ENCODE results near the gene FARSB. TPM values are rescaled to one million over a fixed set of nuclear protein-coding genes. Genes with fewer than 3 reads are reported as not detected.

Gene FARSB
- total and polyA plus RNA-seq, 5 experiments from 2014 or later: 15.8 to 34.2 (median 28.2) TPM

GRCh38 chr2:222621893-222622292, 34.0 kb downstream of the FARSB start:
- Mint-ChIP-seq H3K36me3 (peaks cover 8 to 81% (median 25%) of the 10 kb centered on the region in 3 donors), H3K27ac (peak overlapping the region in 2 of 10 donors; percentile 12 to 31), H3K9me3 (no peaks in the 10 kb centered on the region), H3K27me3 (no peaks in the 10 kb centered on the region), H3K4me3 (no peak overlapping the region), H3K4me1 (peaks cover 0 to 6% (median 2%) of the 10 kb centered on the region in 4 donors)
- ATAC-seq (no peak), DNase-seq (no peak)
- POLR2A ChIA-PET: no interaction called here

- Mint-ChIP-seq H3K27me3 (no peaks in the 10 kb centered on the region), H3K36me3 (peaks cover 0 to 74% (median 29%) of the 10 kb centered on the region in 3 donors), H3K9me3 (no peaks in the 10 kb centered on the region), H3K27ac (peak overlapping the region in 2 of 10 donors; percentile 0 to 29), H3K4me1 (peaks cover 0 to 6% (median 2%) of the 10 kb centered on the region in 4 donors), H3K4me3 (no peak overlapping the region)
- ATAC-seq: no peak
- POLR2A ChIA-PET: no interaction called here
- DNase-seq: no peak
These were observed 40.6 kb downstream of the FARSB start for GRCh38 chr2:222615320-222615719.

- H3K27ac Mint-ChIP-seq: no peak overlapping the region
- peak in 3 of 10 donors; percentile 3 to 16 (median 13) for DNase-seq
- no peaks in the 10 kb centered on the region for H3K9me3 Mint-ChIP-seq
- H3K36me3 Mint-ChIP-seq: peaks cover 0 to 73% (median 29%) of the 10 kb centered on the region in 3 donors
- H3K4me3 Mint-ChIP-seq: no peak overlapping the region
- ATAC-seq: peak in 1 of 2 donors; percentile 42
- POLR2A ChIA-PET: no interaction called here
- H3K4me1 Mint-ChIP-seq: peaks cover 0 to 3% (median 0%) of the 10 kb centered on the region in 4 donors
- no peaks in the 10 kb centered on the region for H3K27me3 Mint-ChIP-seq
These were observed 42.1 kb downstream of the FARSB start for GRCh38 chr2:222613715-222614331.

- POLR2A ChIA-PET: no interaction called here
- ATAC-seq: no peak
- Mint-ChIP-seq H3K4me3 (no peak overlapping the region), H3K36me3 (peaks cover 0 to 75% (median 25%) of the 10 kb centered on the region in 3 donors), H3K27ac (peak overlapping the region in 2 of 10 donors; percentile 9 to 34), H3K27me3 (no peaks in the 10 kb centered on the region), H3K4me1 (peaks cover 0 to 3% (median under 1%) of the 10 kb centered on the region in 4 donors), H3K9me3 (no peaks in the 10 kb centered on the region)
- no peak for DNase-seq
These were observed 44.2 kb downstream of the FARSB start for GRCh38 chr2:222611684-222612083.

GRCh38 chr2:222610746-222611145, 45.1 kb downstream of the FARSB start:
- peaks cover 0 to 7% (median 2%) of the 10 kb centered on the region in 4 donors for H3K4me1 Mint-ChIP-seq
- no peak for DNase-seq
- POLR2A ChIA-PET: no interaction called here
- no peak overlapping the region for H3K4me3 Mint-ChIP-seq
- no peak for ATAC-seq
- H3K36me3 Mint-ChIP-seq: peaks cover 4 to 74% (median 18%) of the 10 kb centered on the region in 3 donors
- no peaks in the 10 kb centered on the region for H3K9me3 Mint-ChIP-seq
- no peak overlapping the region for H3K27ac Mint-ChIP-seq
- H3K27me3 Mint-ChIP-seq: no peaks in the 10 kb centered on the region

GRCh38 chr2:222609381-222609780, 46.5 kb downstream of the FARSB start:
- ATAC-seq (no peak), DNase-seq (no peak)
- no peaks in the 10 kb centered on the region for H3K9me3 Mint-ChIP-seq
- H3K4me3 Mint-ChIP-seq: no peak overlapping the region
- H3K36me3 Mint-ChIP-seq: peaks cover 4 to 72% (median 18%) of the 10 kb centered on the region in 3 donors
- H3K27me3 Mint-ChIP-seq: no peaks in the 10 kb centered on the region
- POLR2A ChIA-PET: no interaction called here
- peaks cover 0 to 7% (median 3%) of the 10 kb centered on the region in 4 donors for H3K4me1 Mint-ChIP-seq
- H3K27ac Mint-ChIP-seq: peak overlapping the region in 1 of 10 donors; percentile 28

GRCh38 chr2:222608081-222608480, 47.8 kb downstream of the FARSB start:
- H3K4me1 Mint-ChIP-seq: peaks cover 0 to 7% (median 3%) of the 10 kb centered on the region in 4 donors
- POLR2A ChIA-PET: no interaction called here
- DNase-seq (no peak), ATAC-seq (no peak)
- peaks cover 4 to 69% (median 16%) of the 10 kb centered on the region in 3 donors for H3K36me3 Mint-ChIP-seq
- H3K27ac Mint-ChIP-seq: no peak overlapping the region
- H3K9me3 Mint-ChIP-seq: no peaks in the 10 kb centered on the region
- no peak overlapping the region for H3K4me3 Mint-ChIP-seq
- no peaks in the 10 kb centered on the region for H3K27me3 Mint-ChIP-seq

GRCh38 chr2:222606306-222606705, 49.6 kb downstream of the FARSB start:
- no peaks in the 10 kb centered on the region for H3K9me3 Mint-ChIP-seq
- no peak overlapping the region for H3K4me3 Mint-ChIP-seq
- no peak for ATAC-seq
- H3K27me3 Mint-ChIP-seq: no peaks in the 10 kb centered on the region
- peaks cover 4 to 66% (median 16%) of the 10 kb centered on the region in 3 donors for H3K36me3 Mint-ChIP-seq
- DNase-seq: no peak
- peaks cover 0 to 7% (median 3%) of the 10 kb centered on the region in 4 donors for H3K4me1 Mint-ChIP-seq
- peak overlapping the region in 3 of 10 donors; percentile 6 to 74 (median 30) for H3K27ac Mint-ChIP-seq
- POLR2A ChIA-PET: no interaction called here

- Mint-ChIP-seq H3K9me3 (no peaks in the 10 kb centered on the region), H3K27me3 (no peaks in the 10 kb centered on the region), H3K4me1 (peaks cover 0 to 7% (median 3%) of the 10 kb centered on the region in 4 donors), H3K4me3 (no peak overlapping the region), H3K27ac (peak overlapping the region in 1 of 10 donors; percentile 49), H3K36me3 (peaks cover 4 to 67% (median 12%) of the 10 kb centered on the region in 3 donors)
- DNase-seq (no peak), ATAC-seq (no peak)
- POLR2A ChIA-PET: interaction anchor here (0.6 to 0.7 kb wide), 2 partner anchors 51 to 59 kb away, joined by 3 to 7 read pairs; partner anchors contain the start of gene FARSB
These were observed 51.0 kb downstream of the FARSB start for GRCh38 chr2:222604749-222605515.

- POLR2A ChIA-PET: no interaction called here
- Mint-ChIP-seq H3K4me3 (no peak overlapping the region), H3K27me3 (no peaks in the 10 kb centered on the region), H3K27ac (no peak overlapping the region), H3K9me3 (no peaks in the 10 kb centered on the region), H3K36me3 (peaks cover 4 to 70% (median 12%) of the 10 kb centered on the region in 3 donors), H3K4me1 (peaks cover 0 to 7% (median 3%) of the 10 kb centered on the region in 4 donors)
- DNase-seq: no peak
- no peak for ATAC-seq
These were observed 52.4 kb downstream of the FARSB start for GRCh38 chr2:222603501-222603900.

- POLR2A ChIA-PET: no interaction called here
- H3K36me3 Mint-ChIP-seq: peaks cover 15 to 79% (median 39%) of the 10 kb centered on the region in 3 donors
- DNase-seq: no peak
- peaks cover 0 to 3% (median 0%) of the 10 kb centered on the region in 4 donors for H3K4me1 Mint-ChIP-seq
- peak overlapping the region in 2 of 10 donors; percentile 0 to 70 for H3K27ac Mint-ChIP-seq
- H3K4me3 Mint-ChIP-seq: no peak overlapping the region
- H3K9me3 Mint-ChIP-seq: no peaks in the 10 kb centered on the region
- ATAC-seq: no peak
- no peaks in the 10 kb centered on the region for H3K27me3 Mint-ChIP-seq
These were observed 57.3 kb downstream of the FARSB start for GRCh38 chr2:222598611-222599010.

- H3K4me1 Mint-ChIP-seq: peaks cover 0 to 3% (median under 1%) of the 10 kb centered on the region in 4 donors
- POLR2A ChIA-PET: no interaction called here
- DNase-seq (no peak), ATAC-seq (no peak)
- H3K9me3 Mint-ChIP-seq: no peaks in the 10 kb centered on the region
- peaks cover 21 to 92% (median 55%) of the 10 kb centered on the region in 3 donors for H3K36me3 Mint-ChIP-seq
- H3K27me3 Mint-ChIP-seq: no peaks in the 10 kb centered on the region
- peak overlapping the region in 2 of 10 donors; percentile 11 to 51 for H3K27ac Mint-ChIP-seq
- H3K4me3 Mint-ChIP-seq: no peak overlapping the region
These were observed 60.3 kb downstream of the FARSB start for GRCh38 chr2:222595581-222595980.

- peaks cover 0 to 2% (median 0%) of the 10 kb centered on the region in 9 donors for H3K9me3 Mint-ChIP-seq
- ATAC-seq: no peak
- POLR2A ChIA-PET: no interaction called here
- H3K27ac Mint-ChIP-seq: peak overlapping the region in 4 of 10 donors; percentile 4 to 38 (median 16)
- H3K4me1 Mint-ChIP-seq: peaks cover 0 to 3% (median under 1%) of the 10 kb centered on the region in 4 donors
- no peak for DNase-seq
- no peaks in the 10 kb centered on the region for H3K27me3 Mint-ChIP-seq
- H3K36me3 Mint-ChIP-seq: peaks cover 21 to 92% (median 62%) of the 10 kb centered on the region in 3 donors
- no peak overlapping the region for H3K4me3 Mint-ChIP-seq
These were observed 61.2 kb downstream of the FARSB start for GRCh38 chr2:222594679-222595078.

Data from naive thymus-derived CD8-positive, alpha-beta T cell (primary cell).